GM19240 (cell line): Measurements from ENCODE around the gene ARHGAP18.

Experiments
- DNase-seq: peaks from one replicate; pipeline ENCODE4 v3.0.0; 2011; ENCODE audit warnings: low spot score; ENCODE audit not compliant: insufficient read length

ARHGAP18 gene

GRCh38 chr6:129644567-129645015, 65.4 kb downstream of the ARHGAP18 start:
- no peak for DNase-seq

- DNase-seq: no peak
These were observed 66.0 kb downstream of the ARHGAP18 start for GRCh38 chr6:129643968-129644367.

- no peak for DNase-seq
These were observed 66.8 kb downstream of the ARHGAP18 start for GRCh38 chr6:129643176-129643575.

GRCh38 chr6:129642322-129642721, 67.7 kb downstream of the ARHGAP18 start:
- no peak for DNase-seq

GRCh38 chr6:129641344-129641743, 68.6 kb downstream of the ARHGAP18 start:
- no peak for DNase-seq

GRCh38 chr6:129638686-129639085, 71.3 kb downstream of the ARHGAP18 start:
- no peak for DNase-seq

GRCh38 chr6:129638055-129638684, 71.8 kb downstream of the ARHGAP18 start:
- no peak for DNase-seq

GRCh38 chr6:129637340-129638054, 72.5 kb downstream of the ARHGAP18 start:
- no peak for DNase-seq

- DNase-seq: no peak
These were observed 74.4 kb downstream of the ARHGAP18 start for GRCh38 chr6:129635396-129636130.

- no peak for DNase-seq
These were observed 75.4 kb downstream of the ARHGAP18 start for GRCh38 chr6:129634411-129635230.

GRCh38 chr6:129633529-129633928, 76.4 kb downstream of the ARHGAP18 start:
- no peak for DNase-seq

GRCh38 chr6:129632172-129632613, 77.8 kb downstream of the ARHGAP18 start:
- no peak for DNase-seq

- no peak for DNase-seq
These were observed 78.9 kb downstream of the ARHGAP18 start for GRCh38 chr6:129631070-129631469.

- DNase-seq: no peak
These were observed 79.4 kb downstream of the ARHGAP18 start for GRCh38 chr6:129630596-129630995.

- DNase-seq: no peak
These were observed 81.7 kb downstream of the ARHGAP18 start for GRCh38 chr6:129628101-129628815.

GRCh38 chr6:129624488-129624887, 85.5 kb downstream of the ARHGAP18 start:
- no peak for DNase-seq

- DNase-seq: no peak
These were observed 86.8 kb downstream of the ARHGAP18 start for GRCh38 chr6:129623008-129623732.

GRCh38 chr6:129621252-129621651, 88.7 kb downstream of the ARHGAP18 start:
- no peak for DNase-seq

GRCh38 chr6:129620234-129620610, 89.8 kb downstream of the ARHGAP18 start:
- DNase-seq: no peak

GRCh38 chr6:129619579-129620233, 90.3 kb downstream of the ARHGAP18 start:
- no peak for DNase-seq
